ENCODE measurements around the gene SOX2. TPM values are rescaled to one million over a fixed set of nuclear protein-coding genes. Genes with fewer than 3 reads are reported as not detected.

The SOX2 gene
- total RNA-seq, 3 donors from 2014 or later: under 0.01 to 0.16 TPM; not detected in 1

- DNase-seq (ENCODE audit: low spot score in 2 of 2): no peak
- H3K36me3 ChIP-seq: no peaks in the 10 kb centered on the region
- no peak overlapping the region for H3K4me3 ChIP-seq
- no peak overlapping the region for H3K27ac ChIP-seq
- H3K4me1 ChIP-seq: no peaks in the 10 kb centered on the region
- intact Hi-C loops (cut with DNase I; ENCODE audit: low total_unique reads): no loop called here
- H3K9me3 ChIP-seq: no peaks in the 10 kb centered on the region
- H3K27me3 ChIP-seq: peaks cover 14 to 99% of the 10 kb centered on the region in 2 donors
- TF ChIP-seq, protein P1, sequence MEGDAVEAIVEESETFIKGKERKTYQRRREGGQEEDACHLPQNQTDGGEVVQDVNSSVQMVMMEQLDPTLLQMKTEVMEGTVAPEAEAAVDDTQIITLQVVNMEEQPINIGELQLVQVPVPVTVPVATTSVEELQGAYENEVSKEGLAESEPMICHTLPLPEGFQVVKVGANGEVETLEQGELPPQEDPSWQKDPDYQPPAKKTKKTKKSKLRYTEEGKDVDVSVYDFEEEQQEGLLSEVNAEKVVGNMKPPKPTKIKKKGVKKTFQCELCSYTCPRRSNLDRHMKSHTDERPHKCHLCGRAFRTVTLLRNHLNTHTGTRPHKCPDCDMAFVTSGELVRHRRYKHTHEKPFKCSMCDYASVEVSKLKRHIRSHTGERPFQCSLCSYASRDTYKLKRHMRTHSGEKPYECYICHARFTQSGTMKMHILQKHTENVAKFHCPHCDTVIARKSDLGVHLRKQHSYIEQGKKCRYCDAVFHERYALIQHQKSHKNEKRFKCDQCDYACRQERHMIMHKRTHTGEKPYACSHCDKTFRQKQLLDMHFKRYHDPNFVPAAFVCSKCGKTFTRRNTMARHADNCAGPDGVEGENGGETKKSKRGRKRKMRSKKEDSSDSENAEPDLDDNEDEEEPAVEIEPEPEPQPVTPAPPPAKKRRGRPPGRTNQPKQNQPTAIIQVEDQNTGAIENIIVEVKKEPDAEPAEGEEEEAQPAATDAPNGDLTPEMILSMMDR (IDR thresholded peaks at IDR 0.05): no peak
- TF ChIP-seq POLR2AphosphoS5 (IDR thresholded peaks at IDR 0.05): no peak
- TF ChIP-seq POLR2A (IDR thresholded peaks at IDR 0.05): no peak
These were observed 11.2 kb downstream of the SOX2 start for GRCh38 chr3:181722766-181723425.

DNA sequence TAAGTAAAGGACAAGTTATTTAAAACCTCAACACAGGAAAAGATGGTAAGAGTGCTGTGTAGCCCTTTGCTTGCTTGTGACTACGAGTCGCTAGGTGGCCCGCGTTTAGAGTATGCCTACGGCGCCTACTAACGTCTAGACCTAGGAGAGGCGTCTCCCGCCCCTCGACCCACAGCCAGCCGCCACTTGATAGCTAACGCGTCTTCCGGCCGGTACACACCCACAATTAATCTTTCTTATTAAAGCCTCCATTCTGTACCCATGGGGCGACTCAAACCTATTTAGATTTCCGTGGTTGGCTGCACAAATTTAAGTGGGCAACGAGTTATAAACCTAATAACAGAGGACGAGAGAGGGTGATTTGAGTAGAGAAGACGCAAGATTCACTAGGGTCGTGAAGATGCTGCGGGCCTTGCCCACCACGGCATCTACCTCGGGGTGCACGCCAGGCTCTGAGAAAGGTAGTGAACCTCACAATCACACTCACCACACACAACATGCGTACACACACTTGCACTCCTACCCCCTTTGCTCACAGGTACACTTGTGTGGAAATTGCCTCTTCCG lies 12.0 kb downstream of the SOX2 start:
- Histone ChIP-seq H3K4me1 (no peaks in the 10 kb centered on the region), H3K27me3 (peaks cover 14 to 99% of the 10 kb centered on the region in 2 donors), H3K9me3 (no peaks in the 10 kb centered on the region), H3K4me3 (no peak overlapping the region), H3K36me3 (no peaks in the 10 kb centered on the region), H3K27ac (no peak overlapping the region)
- intact Hi-C loops (cut with DNase I; ENCODE audit: low total_unique reads): no loop called here
- TF ChIP-seq, protein P1 (IDR thresholded peaks at IDR 0.05): no peak
- TF ChIP-seq POLR2A (IDR thresholded peaks at IDR 0.05) (no peak), POLR2AphosphoS5 (IDR thresholded peaks at IDR 0.05) (no peak)
- DNase-seq (ENCODE audit: low spot score in 2 of 2): no peak

DNA sequence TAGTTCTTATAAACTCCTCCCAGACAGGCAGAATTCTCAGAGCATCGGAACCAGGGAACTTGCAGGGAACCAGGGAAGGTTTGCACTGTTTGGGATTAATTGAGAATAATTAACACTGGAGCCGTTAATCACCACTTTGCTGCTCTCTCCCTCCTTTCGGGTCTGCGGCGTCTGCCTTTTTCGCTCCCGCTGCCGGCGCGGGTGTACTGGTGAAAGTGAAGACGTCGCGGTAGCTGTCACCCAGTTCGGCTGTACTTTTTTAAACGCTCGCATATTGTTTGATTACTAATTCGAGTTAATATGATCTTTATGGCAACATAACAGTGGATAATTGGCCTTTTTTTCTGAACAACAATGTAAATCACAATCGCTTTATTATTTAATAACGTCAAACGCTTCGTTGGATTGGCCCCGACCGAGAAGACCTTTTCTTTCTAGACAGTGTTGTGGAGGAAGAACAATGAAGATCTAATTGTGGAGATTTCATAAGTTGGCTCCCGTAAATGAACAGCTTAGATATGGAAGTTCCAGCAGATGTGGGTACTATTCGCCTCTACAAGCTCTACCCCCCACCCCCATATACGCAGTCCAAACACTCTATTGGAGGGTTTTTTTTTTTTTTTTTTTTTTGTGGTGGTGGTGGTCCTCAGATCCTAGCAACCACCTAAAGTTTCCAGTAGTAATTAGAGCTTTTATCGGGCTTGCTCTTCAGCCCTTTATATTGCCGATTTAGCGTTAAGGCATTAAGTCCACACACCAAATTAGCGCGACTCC lies 12.7 kb downstream of the SOX2 start:
- no peak overlapping the region for H3K27ac ChIP-seq
- H3K4me3 ChIP-seq: no peak overlapping the region
- peaks cover 14 to 99% of the 10 kb centered on the region in 2 donors for H3K27me3 ChIP-seq
- DNase-seq (ENCODE audit: low spot score in 2 of 2): no peak
- H3K4me1 ChIP-seq: no peaks in the 10 kb centered on the region
- intact Hi-C loops (cut with DNase I; ENCODE audit: low total_unique reads): no loop called here
- no peaks in the 10 kb centered on the region for H3K9me3 ChIP-seq
- no peaks in the 10 kb centered on the region for H3K36me3 ChIP-seq
- TF ChIP-seq POLR2A (IDR thresholded peaks at IDR 0.05): no peak
- TF ChIP-seq, protein P1 (IDR thresholded peaks at IDR 0.05): no peak
- TF ChIP-seq POLR2AphosphoS5 (IDR thresholded peaks at IDR 0.05): no peak

DNA sequence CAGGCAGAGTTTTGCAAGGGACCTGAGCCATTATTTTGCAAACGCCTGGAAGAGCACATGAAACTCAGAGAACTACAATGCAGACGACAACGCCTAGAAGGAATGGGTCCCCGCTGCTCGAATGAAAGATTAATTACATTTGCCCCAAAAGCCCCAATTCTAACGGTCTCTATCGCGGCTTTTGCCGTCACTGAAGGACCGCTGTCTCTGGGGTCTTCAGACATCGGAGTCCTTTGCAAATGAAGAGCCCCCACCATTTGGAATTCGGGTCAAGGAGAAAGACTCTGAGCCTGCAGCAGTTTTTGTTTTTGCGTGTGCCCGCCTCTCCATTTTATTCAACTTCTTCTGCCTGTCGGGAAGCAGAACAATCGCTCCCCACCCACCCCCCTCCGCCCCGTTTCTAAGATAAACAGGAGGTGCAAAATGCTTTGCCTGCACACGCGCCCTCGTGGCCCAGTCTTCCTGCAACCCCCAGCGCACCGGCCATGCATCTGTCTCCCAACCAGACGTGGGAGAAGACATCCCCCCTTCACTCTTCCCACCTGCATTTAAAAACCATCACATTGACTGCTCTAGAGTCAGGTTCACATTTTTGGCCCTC lies 13.5 kb downstream of the SOX2 start:
- H3K27ac ChIP-seq: no peak overlapping the region
- H3K27me3 ChIP-seq: peaks cover 6 to 99% of the 10 kb centered on the region in 2 donors

More for the DNA sequence above, 13.5 kb downstream of the SOX2 start:
- no peaks in the 10 kb centered on the region for H3K36me3 ChIP-seq
- TF ChIP-seq POLR2AphosphoS5 (IDR thresholded peaks at IDR 0.05): no peak
- TF ChIP-seq POLR2A (IDR thresholded peaks at IDR 0.05): no peak
- TF ChIP-seq, protein P1 (IDR thresholded peaks at IDR 0.05): no peak
- no peak overlapping the region for H3K4me3 ChIP-seq
- no peaks in the 10 kb centered on the region for H3K4me1 ChIP-seq
- DNase-seq (ENCODE audit: low spot score in 2 of 2): no peak
- no peaks in the 10 kb centered on the region for H3K9me3 ChIP-seq
- intact Hi-C loops (cut with DNase I; ENCODE audit: low total_unique reads): no loop called here
